Spleen (tissue), 7 donors: Measurements from ENCODE around the gene SMARCA2.

Experiments used
- POLR2AphosphoS5 ChIP-seq, 3 donors: sonication (generic); formaldehyde crosslinking; IDR thresholded peaks; one replicate each; pipeline ENCODE4 v1.5.1; 2017; ENCODE audit warnings: antibody characterized with exemption in 3 of 3
- TF ChIP-seq, protein P1 (sequence below), 11 experiments: fragments of 200-600 bp in 7 of 11; fragments of 450-650 bp in 4 of 11; sonication (generic) in 4 of 11; IDR thresholded peaks in 8 of 11; conservative IDR thresholded peaks in 3 of 11; 1 replicate in 7 of 11; 2 replicates in 4 of 11; pipeline versions ENCODE4 v1.4.0 to v1.8.0; 2016 to 2021; ENCODE audit warnings: antibody characterized with exemption in 11 of 11, inconsistent platforms in 4 of 11, mild to moderate bottlenecking in 1 of 11
- donor health status: DM: no; HTN: no; CAD: no; lungs with moderate emphysema.
- donor health status: DM: no; HTN: no; CAD: no.
- donor health status: DM: no; HTN: no; CAD: no.

DNA sequence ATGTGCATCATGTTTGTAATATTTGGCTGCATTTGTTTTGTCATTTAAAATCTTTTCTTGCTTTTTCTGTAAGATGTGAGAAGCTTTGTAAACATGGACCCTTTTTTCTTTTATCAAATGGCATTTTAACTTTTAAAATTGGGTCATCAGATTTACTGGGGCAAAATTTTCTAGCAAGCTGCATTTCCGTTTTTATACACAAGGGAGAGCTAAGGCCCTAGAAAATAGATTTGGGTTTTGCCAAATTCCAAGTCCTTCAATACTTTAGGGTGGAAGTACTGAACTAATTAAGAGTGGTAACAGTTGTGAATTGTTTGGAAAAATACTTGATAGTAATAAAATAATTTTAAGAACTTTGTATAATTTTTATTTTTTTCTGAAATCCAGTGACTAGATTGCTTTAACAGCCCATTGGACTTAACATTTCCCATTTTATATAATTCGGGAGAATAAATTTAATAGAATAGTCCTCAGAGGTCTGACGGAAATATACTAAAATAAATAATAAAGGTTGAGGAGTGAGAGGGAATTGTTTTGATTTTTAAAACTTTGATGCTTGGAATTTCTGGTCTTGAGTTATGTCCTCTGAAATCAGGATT lies 117.4 kb downstream of the SMARCA2 start:
- TF ChIP-seq, protein P1, sequence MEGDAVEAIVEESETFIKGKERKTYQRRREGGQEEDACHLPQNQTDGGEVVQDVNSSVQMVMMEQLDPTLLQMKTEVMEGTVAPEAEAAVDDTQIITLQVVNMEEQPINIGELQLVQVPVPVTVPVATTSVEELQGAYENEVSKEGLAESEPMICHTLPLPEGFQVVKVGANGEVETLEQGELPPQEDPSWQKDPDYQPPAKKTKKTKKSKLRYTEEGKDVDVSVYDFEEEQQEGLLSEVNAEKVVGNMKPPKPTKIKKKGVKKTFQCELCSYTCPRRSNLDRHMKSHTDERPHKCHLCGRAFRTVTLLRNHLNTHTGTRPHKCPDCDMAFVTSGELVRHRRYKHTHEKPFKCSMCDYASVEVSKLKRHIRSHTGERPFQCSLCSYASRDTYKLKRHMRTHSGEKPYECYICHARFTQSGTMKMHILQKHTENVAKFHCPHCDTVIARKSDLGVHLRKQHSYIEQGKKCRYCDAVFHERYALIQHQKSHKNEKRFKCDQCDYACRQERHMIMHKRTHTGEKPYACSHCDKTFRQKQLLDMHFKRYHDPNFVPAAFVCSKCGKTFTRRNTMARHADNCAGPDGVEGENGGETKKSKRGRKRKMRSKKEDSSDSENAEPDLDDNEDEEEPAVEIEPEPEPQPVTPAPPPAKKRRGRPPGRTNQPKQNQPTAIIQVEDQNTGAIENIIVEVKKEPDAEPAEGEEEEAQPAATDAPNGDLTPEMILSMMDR (IDR thresholded peaks at IDR 0.05 in 8 of 11, conservative IDR thresholded peaks at IDR 0.05 in 3 of 11): peak; percentile 36 to 76 (median 59)
- no peak for TF ChIP-seq POLR2AphosphoS5 (IDR thresholded peaks at IDR 0.05)
